ENCODE measurements around the gene PTPRD.

PTPRD gene

DNA sequence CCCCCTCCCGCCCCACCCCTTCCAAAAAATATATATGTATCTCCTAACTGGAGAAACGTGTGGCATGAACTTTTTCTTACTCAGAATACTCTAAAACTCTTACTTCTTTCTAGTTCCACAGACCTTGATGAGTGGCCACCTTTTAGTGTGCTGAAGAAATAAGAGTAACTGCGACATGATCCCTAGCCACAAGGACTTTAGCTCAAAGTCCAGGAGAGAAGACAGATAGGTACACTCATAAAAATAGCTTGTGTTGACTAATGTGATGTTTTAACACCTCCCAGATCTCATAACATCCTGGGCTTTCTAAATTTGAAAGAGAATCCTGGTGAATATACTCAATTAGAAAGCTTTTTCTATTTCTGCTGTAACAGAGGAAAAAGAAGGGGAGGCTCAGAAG lies 1808.2 kb downstream of the PTPRD start:
- DNase-seq, result no peak

DNA sequence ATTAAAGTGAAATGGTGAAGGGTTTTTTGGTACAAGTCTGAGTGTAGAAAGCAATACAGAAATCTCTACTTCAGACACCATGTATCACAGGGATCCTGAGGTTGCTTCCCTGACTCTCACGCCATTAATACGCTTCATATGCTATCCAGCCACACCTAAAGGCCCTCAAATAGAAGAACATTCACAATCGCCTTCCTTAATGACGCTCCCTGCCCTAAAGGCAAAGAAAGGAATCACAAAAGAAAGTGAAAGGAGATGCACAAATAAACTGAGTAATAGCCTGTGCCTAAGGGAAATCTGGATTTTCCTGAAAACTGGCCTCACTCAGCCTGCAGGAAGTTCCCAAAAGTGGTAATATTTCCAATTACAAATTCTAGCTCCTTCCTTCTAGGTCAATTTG lies 1810.6 kb downstream of the PTPRD start:
- no peak for DNase-seq

DNA sequence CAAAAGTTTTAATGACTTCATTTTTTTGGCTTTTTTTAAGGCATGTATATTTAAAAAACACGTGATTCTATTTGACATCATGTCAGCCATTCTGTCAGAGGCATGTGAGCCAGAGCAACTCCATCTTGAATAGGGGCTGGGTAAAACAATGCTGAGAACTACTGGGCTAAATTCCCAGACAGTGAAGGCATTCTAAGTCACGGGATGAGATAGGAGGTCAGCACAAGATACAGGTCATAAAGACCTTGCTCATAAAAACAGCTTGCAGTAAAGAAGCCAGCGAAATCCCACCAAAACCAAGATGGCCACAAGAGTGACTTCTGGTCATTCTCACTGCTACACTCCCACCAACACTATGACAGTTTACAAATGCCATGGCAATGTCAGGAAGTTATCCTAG lies 1812.6 kb downstream of the PTPRD start:
- DNase-seq, result no peak

DNA sequence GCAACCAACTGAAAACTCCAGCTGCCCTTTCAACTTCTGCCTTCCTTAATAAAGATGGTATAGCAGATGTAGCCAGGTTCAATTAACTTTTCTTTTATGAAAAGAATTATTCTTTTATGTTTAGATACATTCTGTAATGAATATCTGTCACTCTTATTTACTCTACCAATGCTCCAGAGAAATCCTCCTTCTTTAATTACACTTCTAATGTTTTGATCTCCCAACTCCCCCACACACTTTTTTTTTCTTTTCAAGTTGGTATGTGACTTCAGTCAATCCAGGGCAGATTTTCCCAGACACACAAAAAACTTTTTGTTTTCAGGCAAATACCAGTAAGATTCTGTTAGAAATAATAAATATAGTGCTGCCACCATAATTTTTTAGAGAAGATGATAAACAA lies 1813.2 kb downstream of the PTPRD start:
- no peak for DNase-seq

DNA sequence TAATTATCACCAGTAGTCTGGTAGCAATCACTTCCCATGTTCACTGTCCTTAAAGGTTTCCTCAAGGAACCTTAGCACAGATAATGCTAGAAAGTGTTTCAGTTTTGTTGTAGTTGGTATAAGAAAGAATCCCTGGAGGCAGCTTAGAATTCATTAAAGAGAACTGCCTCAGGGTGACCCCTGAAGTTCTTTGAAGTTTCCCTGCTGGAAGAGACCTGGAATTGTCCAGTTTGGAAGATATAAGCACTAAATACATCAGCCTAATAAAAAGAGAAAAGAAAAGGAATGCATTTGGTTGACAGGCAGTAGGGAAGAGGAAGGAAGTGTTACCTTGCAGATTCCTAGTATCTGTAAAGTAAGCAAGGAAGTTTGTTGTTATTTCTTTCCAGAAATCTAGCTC lies 1813.6 kb downstream of the PTPRD start:
- no peak for DNase-seq

DNA sequence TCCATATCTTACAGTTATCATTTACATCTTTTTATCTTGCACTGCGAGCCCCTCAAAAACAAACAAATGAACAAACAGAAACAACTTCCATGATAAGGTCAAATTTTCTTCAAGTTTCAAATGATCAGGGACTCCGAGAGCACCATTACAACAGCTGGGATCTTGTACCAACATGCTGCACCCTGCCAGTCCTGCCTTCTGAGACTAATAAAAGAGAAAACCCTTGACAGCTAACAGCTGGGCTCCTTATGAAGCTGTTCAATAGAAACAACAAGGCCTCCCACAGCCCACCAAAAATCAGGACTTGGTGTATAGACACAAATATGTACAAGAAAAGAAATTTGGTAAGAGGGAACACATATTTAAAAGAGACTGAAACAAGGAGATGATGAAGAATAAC lies 1828.0 kb downstream of the PTPRD start:
- DNase-seq, result no peak

DNA sequence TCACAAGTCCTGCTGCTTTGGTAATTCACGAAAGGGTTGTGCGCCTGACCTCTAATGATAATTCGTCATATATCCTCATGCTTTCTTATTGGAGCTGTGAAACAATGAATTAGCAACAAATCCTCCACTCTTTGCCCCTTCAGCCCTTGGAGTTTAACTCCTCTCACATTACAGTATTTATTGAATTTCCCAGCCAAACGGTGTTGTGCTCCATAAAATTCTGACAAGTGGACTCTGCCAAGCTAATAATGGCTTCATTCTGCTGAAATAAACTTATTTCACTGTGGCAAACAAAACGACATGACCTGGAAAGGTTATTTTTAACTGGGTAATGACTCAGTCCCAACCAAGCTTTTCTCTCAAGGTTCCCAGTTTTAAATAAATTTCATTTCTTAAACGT lies 1828.9 kb downstream of the PTPRD start:
- DNase-seq, result no peak

DNA sequence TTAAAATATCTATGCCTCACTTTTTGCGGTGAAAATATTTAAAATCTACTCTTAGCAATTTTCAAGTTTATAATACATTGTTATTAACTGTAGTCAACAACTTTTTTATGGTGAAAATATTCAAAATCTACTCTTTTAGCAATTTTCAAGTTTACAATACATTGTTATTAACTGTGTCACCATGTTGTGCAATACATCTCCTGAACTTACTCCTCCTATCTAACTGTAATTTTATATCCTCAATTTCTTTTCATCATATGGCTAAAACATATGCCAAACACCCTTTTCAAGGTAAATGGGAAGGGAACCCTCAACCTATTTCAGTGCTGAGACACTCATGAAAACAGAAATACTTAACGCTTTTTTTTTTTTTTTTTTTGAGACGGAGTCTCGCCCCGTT lies 1830.6 kb downstream of the PTPRD start:
- DNase-seq, result no peak

DNA sequence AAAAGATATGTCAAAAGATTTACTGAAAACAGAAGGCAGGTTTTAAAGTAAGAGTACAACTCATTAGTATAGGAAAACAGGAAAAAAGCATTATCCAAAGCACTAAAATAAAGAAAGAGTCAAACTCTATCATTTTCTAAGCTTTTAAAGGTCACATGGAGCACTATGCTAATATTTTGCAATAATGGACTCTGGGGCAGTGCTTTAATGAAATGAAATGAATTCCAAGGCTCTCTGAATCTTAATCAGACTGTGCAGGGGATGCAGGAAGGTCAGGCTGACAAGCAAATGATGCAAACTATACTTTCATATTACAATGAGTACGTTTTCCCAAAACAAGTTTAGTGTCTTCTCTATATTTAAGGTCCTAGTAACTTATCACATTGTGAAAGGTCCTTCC lies 1831.3 kb downstream of the PTPRD start:
- no peak for DNase-seq

DNA sequence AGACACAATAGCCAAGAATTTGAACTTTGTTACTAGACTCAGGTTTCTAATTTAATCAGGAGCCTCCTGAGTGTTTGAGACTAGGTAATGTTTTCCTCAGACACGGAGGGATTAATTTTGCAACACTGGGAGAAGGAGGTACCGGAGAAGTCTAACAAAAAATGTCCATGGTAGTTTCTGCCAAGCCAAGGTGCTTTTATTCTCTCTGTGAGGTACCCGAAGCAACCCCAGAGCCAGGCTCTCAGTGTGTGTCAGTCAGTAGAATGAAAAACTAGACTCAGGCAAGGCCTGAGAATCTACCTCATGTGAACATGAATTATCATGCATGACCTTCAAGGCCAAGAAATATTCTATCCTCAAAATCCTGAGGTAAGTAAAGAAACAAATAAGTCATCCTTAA lies 1832.4 kb downstream of the PTPRD start:
- DNase-seq, result no peak

DNA sequence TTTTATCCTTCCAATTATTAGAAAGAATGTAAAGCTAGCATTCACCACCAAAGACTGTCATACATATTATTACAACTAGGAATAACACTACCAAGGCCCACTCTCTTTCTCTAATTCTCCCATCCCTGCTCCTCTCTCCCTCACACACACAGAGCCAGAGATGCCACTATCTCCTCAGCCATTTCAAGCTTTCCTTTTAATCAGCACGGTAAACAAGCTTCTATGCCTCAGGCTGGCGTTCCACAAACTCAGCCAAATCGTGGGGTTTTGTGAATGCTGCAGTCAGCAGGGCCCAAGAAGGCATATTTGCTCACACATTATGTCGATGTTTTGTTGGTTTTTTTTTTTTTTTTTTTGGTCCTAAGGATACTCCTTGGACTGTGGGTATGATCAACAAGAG lies 1833.3 kb downstream of the PTPRD start:
- no peak for DNase-seq

DNA sequence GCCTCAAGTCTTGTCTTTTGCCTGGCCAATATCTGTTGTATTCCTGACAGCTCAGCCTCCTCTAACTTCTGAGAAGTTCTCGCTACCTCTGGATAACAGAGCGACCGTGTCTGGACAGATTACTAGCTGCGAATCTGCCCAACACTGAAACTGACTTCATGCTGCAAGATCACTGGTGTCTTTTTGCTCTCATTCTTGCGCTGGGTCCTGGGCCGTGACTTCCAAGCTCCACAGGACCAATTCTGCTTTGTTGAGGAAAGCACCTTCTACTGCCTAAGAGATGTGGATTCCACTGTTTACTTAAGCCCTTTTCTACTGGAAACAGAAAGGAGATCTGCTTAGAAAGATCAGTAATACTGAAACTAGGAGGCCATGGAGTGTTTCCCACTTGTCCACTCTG lies 1834.4 kb downstream of the PTPRD start:
- DNase-seq, result no peak

DNA sequence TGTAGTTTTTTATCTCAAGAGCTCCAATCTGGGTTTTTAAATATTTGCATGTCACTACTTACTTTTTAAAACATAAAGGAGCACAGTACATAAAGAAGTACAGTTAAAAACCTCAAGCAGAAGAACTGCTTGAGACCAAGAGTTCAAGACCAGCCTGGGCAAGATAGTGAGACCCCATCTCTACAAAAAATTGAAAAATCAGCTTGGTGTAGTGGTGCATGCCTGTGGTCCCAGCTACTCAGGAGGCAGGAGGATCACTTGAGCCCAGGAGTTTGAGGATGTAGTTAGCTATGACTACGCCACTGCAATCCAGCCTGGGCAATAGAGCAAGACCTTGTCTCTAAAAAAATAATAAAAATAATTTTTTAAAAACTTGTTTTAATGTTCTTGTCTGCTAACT lies 1840.5 kb downstream of the PTPRD start:
- DNase-seq, result no peak

DNA sequence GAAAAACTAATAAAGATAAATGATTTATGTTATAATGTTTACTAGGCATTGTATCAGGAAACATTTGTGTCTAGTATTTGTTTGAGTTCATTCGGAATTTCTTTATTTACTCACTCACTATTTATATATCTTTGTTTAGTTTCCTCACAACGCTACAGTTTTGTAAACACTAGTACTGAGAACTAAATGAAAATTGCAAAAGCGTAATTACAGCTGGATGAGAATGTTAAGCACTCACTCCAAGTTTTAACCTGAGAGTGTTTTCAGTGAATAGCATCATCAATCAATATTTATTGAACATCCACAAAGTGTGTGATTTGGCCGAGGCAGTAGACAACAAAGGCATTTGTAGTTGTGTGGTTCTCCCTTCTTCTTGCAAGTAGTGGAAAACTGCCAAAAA lies 1843.6 kb downstream of the PTPRD start:
- no peak for DNase-seq

DNA sequence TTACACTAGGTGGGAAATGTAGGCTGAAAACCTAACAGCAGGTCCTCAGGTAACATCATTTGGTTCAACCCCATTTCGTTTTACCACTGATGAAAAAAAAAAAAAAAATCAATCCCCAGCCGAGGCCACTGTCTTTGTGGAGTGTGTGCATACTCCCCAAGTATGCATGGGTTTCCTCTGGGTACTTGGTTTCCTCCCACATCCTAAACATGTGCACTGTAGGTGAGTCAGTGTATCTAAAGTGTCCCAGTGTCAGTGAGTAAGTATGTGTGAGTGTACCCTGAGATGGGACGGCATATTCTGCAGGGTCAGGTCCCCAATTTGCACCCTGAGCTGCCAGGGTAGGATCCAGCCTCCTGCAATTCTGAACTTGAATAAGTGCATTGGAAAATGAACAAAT lies 1846.7 kb downstream of the PTPRD start:
- no peak for DNase-seq

DNA sequence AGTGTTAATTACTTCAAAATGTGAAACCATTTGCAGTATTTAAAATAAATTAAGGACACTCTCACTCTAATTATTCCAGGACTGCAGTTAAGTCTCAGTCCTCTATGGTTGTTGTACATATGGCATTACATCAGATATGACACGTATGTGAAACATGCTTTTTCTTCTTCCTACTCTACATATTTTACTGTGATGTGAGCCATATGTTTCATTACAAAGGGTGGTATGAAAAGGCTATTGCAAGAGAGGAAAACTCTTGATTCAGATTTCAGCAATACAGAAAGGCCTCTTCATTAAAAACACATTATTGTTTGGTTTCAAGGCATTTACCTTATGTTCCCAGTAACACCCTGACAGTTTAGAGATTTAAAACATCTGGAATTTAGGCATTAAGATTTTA lies 1848.8 kb downstream of the PTPRD start:
- DNase-seq, result no peak

DNA sequence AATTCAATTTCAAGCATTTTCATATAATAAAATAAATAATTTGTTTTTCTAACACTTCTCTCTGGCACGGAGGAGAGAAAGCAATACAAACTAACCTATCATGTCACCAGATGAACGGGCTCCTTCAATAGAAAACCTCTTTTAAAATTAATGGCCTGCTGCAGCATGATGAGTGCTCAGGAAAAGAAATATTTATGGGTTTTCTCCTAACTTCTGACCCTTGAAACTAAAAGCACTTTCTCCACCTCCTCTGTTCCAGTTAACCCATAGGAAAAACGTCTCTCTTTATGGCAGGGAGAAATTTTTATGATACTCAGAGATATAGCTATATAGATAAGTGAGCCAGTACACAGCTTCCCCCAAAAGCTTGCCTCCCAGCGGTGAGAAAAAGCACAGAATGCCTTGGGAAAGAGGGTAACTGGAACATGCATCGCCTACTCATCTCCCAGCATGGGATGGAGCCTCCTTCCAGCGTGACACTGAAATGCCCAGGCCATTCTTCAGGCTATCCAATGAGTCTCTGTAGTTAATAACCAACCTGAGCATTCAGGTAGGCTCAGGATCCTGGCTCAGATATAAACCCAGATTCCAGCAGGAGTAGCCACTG lies 1850.2 kb downstream of the PTPRD start:
- no peak for DNase-seq

DNA sequence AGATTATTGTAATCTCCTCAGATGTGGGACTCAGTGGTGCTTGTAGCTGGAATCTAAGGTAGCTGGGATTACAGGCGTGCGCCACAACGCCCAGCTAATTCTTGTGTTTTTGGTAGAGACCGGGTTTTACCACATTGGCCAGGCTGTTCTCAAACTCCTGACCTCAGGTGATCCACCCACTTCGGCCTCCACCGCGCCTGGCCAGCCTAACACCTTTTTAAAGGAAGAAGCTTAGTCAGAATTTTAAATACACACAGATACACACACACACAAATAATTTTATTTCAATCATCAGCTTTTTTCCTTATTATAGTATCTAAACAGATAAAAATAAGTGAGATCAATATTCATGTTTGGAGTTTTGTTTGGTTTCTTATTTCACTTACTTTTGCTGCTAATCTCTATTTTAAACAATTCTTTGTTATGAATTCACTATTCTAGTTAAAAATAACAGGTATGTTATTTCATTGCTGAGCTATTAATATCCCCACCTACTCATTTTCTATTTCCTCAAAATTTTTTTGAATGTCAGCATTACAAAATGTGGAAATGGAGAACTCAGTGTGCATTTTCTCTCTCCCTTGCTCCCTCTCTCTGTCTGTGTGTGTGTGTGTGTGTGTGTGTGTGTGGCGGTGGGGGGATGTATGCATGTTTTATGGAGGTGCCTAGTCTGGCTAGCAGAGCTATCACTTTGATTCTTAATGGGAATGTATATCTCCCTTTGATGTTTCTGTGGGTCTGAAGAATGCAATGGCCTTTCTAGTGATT lies 1852.6 kb downstream of the PTPRD start:
- DNase-seq, result no peak

DNA sequence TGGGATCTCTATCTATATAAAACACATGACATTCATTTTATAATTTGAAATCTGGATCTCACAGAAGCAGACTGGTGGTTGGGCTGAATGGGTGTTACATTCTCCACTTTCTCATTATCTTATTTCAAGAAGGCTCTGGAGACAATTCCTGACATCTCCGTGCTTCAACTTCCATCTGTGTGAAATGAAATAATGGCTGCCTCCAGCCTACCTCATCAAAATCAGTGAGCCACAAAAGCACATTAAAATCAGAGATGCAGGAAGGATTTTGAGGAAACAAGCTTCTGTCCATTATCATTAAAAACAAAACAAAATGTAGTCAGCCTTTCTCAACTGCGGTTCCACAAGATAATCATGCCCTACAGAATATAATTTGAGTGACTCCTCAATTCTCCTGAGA lies 1854.9 kb downstream of the PTPRD start:
- DNase-seq, result no peak

DNA sequence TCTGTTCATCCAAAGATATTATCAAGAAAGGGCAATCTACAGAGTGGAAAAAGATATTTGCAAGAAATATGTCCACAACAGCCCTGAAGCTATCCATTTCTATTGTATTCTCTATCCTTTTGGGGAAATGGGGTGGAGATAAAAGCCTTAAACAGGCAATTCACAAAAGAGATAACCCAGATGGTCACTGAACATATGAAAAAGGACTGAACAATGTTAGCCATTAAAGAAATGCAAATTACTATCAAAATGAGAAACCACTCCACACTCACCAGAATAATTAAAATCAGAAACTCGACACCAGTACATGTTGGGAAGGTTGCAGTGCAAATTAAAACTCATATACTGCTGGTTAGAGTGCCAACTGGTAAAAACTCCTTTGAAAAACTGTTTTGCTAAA lies 1858.1 kb downstream of the PTPRD start:
- no peak for DNase-seq

DNA sequence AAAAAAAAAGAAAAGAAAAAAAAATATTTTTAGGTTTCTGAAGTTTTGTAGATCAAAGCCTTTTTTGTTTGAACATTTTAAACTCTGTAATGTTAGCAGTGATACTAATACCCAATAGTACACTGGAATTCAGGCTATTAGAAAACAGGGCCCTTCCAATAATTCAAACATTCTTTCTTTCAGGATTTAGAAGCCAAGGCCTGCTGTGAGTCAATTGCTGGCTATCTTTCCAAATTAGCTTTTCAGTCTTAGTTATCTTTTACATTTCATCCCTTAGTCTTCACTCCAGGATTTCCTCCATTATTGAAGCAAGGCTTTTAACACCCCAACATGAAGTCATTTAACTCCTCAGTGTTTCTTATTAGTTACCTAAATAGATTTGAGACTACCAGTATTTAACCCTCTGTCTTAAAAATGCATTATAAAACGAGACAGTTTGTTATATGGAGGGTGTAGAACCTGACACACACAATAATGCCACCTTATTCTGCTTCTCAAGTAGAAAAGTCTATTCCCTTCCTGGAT lies 1861.3 kb downstream of the PTPRD start:
- no peak for DNase-seq

DNA sequence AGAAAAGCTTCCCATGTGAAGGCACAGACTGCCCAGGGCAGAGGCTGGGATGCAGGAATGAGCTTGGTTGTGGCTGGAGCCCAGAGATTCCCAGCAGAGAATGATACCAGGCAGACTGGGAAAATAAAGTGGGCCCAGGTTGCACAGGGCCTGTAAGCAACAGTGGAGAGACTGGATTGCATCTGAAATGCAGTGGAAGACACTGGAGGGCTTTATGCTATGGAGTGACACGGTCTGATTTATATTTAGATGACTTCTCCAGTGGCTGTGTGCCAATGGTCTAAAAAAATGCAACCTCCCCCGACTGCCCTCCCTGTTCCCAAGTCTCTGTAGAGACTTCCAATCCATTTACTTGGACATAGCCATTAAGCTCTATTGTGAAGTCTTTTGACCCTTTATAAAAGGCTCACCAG lies 1862.2 kb downstream of the PTPRD start:
- DNase-seq, result no peak

DNA sequence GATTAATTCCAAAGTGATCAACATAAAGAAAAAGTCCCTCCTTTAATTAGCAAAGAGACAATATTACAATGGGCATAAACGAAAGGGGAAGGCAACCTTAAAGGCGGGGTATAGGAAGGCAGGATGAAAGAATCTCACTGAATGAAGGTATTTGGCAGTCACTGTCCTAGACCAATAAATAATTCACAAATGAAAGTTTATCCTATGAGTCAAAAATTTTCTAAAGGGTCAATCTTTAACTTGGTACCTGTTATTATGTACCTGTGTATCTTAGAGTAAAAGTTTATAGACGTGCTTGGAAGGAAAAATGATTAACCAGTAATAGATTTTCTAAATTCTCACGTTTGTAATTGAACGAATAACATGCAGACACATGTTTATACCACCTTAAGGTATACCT lies 1867.5 kb downstream of the PTPRD start:
- DNase-seq, result no peak

DNA sequence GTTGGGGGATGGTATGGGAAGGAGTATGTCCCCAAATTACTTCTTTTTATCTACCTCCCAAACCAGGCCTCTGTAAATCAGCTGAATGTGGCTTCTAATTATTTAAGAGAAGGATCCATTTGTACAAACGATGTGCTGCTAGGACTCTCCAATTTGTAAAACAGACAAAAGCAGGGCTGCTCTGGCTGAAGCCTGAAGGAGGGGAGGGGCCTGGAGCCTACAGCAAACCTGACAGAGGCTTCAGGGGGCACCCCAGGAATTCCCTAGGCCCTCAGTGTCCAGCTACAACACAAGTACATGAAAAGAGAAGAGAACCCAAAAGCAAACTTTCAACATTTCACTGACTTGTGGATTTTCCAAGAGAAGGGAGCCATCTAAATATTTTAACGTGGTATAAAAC lies 1873.9 kb downstream of the PTPRD start:
- no peak for DNase-seq

DNA sequence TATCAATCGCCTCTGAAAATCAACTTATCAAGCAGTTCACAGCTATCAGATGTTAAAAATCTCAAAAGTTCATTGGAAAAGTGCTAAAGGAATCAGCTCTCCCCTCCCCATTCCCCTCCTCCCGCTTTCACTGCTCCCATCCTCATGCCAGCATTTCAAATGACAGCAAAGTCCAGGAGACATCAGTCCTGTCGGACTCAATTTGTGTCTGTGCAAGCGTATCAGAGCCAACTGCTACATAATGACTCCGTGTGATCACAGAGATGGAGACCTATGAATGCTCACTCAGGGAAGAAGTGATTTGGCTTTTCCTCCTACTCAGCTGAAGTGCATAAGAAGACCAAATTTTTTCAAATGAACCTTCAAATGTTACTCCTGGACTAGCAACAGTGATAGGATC lies 1876.0 kb downstream of the PTPRD start:
- no peak for DNase-seq

All from effector CD8-positive, alpha-beta T cell (primary cell).